Lung (tissue), 12 donors: ENCODE measurements around the gene FASN. TPM values are rescaled to one million over a fixed set of nuclear protein-coding genes. Genes with fewer than 3 reads are reported as not detected.

Experiments
- ATAC-seq: fragments of 200-7000 bp; cut with Tn5 transposase; one replicate; pipeline ENCODE4 v1.9.1; 2020; ENCODE audit warnings: moderate number of reproducible peaks; ENCODE audit not compliant: insufficient read depth, low FRiP score
- DNase-seq, 3 donors: peaks; one replicate each; pipeline ENCODE4 v3.0.0-alpha.2; 2013 to 2017
- H3K27ac ChIP-seq, 2 donors: one replicate each; pipeline ENCODE4 v1.5.1; 2013; ENCODE audit warnings: mild to moderate bottlenecking in 2 of 2, moderate library complexity in 2 of 2, control low read depth in 1 of 2, inconsistent platforms in 1 of 2, low read depth in 1 of 2, low read length in 1 of 2
- H3K27me3 ChIP-seq, 3 donors: one replicate each; pipeline ENCODE4 v1.5.1; 2013; ENCODE audit warnings: low read length in 2 of 3; ENCODE audit not compliant: control insufficient read depth in 3 of 3, insufficient read depth in 3 of 3
- H3K36me3 ChIP-seq, 4 donors: one replicate each; pipeline ENCODE4 v1.5.1; 2013; ENCODE audit warnings: low read length in 4 of 4, mild to moderate bottlenecking in 1 of 4, moderate library complexity in 1 of 4; ENCODE audit not compliant: control insufficient read depth in 4 of 4, insufficient read depth in 4 of 4
- H3K4me1 ChIP-seq, 5 donors: one replicate each; pipeline ENCODE4 v1.5.1; 2013; ENCODE audit warnings: low read length in 5 of 5, mild to moderate bottlenecking in 2 of 5, moderate library complexity in 1 of 5; ENCODE audit not compliant: control insufficient read depth in 5 of 5, insufficient read depth in 5 of 5
- H3K4me3 ChIP-seq: one replicate; pipeline ENCODE4 v1.5.1; 2013; ENCODE audit warnings: mild to moderate bottlenecking, control low read depth, moderate library complexity
- H3K9ac ChIP-seq, 2 donors: one replicate each; pipeline ENCODE4 v1.5.1; 2013; ENCODE audit warnings: low read length in 2 of 2, control low read depth in 1 of 2; ENCODE audit not compliant: insufficient read depth in 1 of 2
- H3K9me3 ChIP-seq, 4 donors: one replicate each; pipeline ENCODE4 v1.5.1; 2013; ENCODE audit warnings: low read length in 3 of 4, mild to moderate bottlenecking in 1 of 4, moderate library complexity in 1 of 4; ENCODE audit not compliant: control insufficient read depth in 4 of 4, insufficient read depth in 3 of 4
- WGBS, 2 donors: extraction: QIAGEN DNeasy Blood & Tissue Kit; methylation state at CpG; one replicate each; pipeline ENCODE4 v1.1.7; 2013; 5-methylcytosine and 5-hydroxymethylcytosine counted together
- polyA plus RNA-seq, 2 donors: library from polyadenylated mRNA; stranded (reverse); fragments of 200-250 nt; gene quantifications; one replicate each; pipeline ENCODE4 v1.2.1, GENCODE V29; 2013
- total RNA-seq, 2 donors: library from RNA; depleted of rRNA in 1 of 2; stranded (reverse); fragments of >200 nt in 1 of 2; gene quantifications; one replicate each; pipeline ENCODE4 v1.2.1, GENCODE V29; 2014 to 2021
- TF ChIP-seq, protein P1 (sequence below): IDR thresholded peaks from 2 replicates; pipeline ENCODE4 v1.5.1; 2012; ENCODE audit warnings: mild to moderate bottlenecking; ENCODE audit errors: control extremely low read depth, extremely low read depth
- donor health status: control.
- donor health status: control.
- donor health status: Bipolar disorder and iron deficiency.
- donor health status: healthy.
- donor health status: DM: yes; HTN: yes; CAD: no.

The FASN gene
- total and polyA plus RNA-seq, 4 donors: 46.2 to 604 (median 212) TPM

- WGBS, 2 donors: 62 to 75% methylated on average over 8 of the region's 8 CpGs
- Histone ChIP-seq H3K9ac (peak overlapping the region in 1 of 2 donors; percentile 58), H3K4me1 (peaks cover 0 to 24% (median 9%) of the 10 kb centered on the region in 5 donors), H3K9me3 (no peaks in the 10 kb centered on the region), H3K27ac (peak overlapping the region in 1 of 2 donors; percentile 88), H3K4me3 (peak overlapping the region; percentile 74), H3K36me3 (peaks cover 0 to 38% (median 15%) of the 10 kb centered on the region in 4 donors), H3K27me3 (no peaks in the 10 kb centered on the region)
- ATAC-seq (no peak), DNase-seq (no peak)
- TF ChIP-seq, protein P1, sequence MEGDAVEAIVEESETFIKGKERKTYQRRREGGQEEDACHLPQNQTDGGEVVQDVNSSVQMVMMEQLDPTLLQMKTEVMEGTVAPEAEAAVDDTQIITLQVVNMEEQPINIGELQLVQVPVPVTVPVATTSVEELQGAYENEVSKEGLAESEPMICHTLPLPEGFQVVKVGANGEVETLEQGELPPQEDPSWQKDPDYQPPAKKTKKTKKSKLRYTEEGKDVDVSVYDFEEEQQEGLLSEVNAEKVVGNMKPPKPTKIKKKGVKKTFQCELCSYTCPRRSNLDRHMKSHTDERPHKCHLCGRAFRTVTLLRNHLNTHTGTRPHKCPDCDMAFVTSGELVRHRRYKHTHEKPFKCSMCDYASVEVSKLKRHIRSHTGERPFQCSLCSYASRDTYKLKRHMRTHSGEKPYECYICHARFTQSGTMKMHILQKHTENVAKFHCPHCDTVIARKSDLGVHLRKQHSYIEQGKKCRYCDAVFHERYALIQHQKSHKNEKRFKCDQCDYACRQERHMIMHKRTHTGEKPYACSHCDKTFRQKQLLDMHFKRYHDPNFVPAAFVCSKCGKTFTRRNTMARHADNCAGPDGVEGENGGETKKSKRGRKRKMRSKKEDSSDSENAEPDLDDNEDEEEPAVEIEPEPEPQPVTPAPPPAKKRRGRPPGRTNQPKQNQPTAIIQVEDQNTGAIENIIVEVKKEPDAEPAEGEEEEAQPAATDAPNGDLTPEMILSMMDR: no peak
Observed at GRCh38 chr17:82096709-82097183, 1.3 kb downstream of the FASN start.

DNA sequence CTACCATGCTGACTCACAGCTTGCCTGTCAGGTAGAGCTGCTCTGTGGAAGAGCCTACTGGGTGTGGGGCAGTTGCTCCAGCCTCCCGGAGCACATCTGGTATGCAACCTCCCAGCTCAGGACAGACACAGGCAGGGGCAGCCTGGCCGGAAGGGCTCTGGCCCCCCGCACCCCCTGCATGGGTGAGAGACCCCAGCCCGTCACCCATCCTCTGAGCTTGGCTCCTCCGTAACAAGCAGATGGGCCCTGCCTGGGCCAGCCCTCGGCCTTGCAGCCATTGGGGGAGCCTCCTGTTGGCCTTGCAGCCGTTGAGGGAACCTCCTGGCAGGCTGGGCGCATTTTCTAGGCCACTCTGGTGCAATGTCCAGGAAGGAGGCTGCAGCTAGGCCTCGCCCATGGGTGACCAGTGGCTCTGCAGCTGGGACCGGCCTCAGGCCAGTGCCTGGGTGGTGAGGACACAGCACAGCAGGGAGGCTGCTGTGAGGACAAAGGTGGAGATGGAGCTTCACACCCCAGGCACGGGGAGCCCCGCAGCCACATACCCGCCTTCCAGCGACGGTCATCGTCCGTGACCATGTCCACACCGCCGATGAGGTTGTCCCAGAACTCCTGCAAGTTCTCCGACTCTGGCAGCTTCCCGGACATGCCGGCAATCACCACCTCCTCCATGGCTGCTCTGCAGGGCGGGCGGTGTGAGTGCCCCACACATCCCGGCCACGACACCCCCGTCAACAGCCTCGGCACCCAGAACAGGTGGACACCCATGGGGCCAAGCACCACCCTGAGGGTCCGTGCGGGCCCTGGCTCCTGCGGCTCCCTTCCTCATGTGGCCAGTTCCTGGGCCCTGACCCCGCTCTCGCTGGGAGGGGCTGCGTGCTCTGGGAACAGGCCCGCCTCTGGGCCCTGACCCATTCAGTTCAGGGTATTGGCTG is 2.0 kb downstream of the FASN start:
- H3K4me1 ChIP-seq: peaks cover 0 to 24% (median 9%) of the 10 kb centered on the region in 5 donors
- TF ChIP-seq, protein P1: no peak
- no peaks in the 10 kb centered on the region for H3K9me3 ChIP-seq
- WGBS, 2 donors: 88 to 93% methylated on average over 34 to 35 of the region's 35 CpGs
- H3K27me3 ChIP-seq: no peaks in the 10 kb centered on the region
- no peak for ATAC-seq
- no peak for DNase-seq
- H3K9ac ChIP-seq: no peak overlapping the region
- H3K36me3 ChIP-seq: peaks cover 0 to 45% (median 17%) of the 10 kb centered on the region in 4 donors
- peak overlapping the region; percentile 74 for H3K4me3 ChIP-seq
- peak overlapping the region in 1 of 2 donors; percentile 21 for H3K27ac ChIP-seq

DNA sequence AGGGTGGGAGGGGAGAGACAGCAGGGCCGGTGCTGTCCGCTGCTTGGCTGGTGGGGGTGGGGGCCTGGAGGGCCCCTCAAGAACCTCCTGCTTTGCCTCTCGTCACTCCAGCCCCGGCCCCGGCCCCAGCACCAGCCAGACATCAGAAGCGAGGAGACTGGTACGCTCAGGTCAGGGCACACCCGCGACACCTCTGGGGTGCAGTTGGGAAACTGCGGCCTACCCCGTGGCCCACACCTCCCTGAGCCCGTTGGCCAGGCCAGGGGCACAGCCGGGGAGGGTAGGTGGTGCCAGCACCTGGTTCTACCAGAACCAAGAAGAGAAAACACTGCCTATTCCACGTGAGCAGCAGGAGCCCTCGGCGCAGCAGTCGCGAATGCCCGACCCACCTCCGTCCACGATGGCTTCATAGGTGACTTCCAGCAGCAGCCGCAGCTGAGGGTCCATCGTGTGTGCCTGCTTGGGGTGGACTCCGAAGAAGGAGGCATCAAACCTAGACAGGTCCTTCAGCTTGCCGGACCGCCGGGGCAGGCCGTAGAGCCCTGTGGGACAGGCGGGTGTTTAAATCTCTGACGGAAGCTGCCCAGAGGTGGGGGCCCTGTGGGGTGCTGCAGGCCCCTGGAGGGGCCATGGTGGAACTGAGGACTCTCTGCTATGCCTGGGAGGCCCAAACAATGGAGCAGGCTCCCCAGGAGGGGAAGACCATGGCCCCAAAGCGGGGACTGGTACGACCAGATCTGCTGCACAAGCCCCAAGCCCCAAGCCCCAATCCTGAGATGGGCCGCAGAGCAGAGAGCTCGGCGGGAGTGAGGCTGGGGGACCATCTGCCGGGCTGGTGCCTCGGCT is 2.9 kb downstream of the FASN start:
- Histone ChIP-seq H3K9ac (no peak overlapping the region), H3K9me3 (no peaks in the 10 kb centered on the region), H3K4me3 (no peak overlapping the region), H3K36me3 (peaks cover 0 to 54% (median 15%) of the 10 kb centered on the region in 4 donors), H3K4me1 (peaks cover 0 to 24% (median 9%) of the 10 kb centered on the region in 5 donors), H3K27ac (no peak overlapping the region), H3K27me3 (no peaks in the 10 kb centered on the region)
- ATAC-seq (no peak), DNase-seq (no peak)
- 88 to 95% methylated on average over 37 of the region's 37 CpGs for WGBS, 2 donors
- TF ChIP-seq, protein P1: no peak
